ENCODE results near the gene RPS4Y2. TPM values are rescaled to one million over a fixed set of nuclear protein-coding genes. Genes with fewer than 3 reads are reported as not detected.

RPS4Y2 gene
- total and polyA plus RNA-seq, 2 donors (not counting 3 experiments of a cell fraction or from before 2014, with no cell fraction given) = not detected

DNA sequence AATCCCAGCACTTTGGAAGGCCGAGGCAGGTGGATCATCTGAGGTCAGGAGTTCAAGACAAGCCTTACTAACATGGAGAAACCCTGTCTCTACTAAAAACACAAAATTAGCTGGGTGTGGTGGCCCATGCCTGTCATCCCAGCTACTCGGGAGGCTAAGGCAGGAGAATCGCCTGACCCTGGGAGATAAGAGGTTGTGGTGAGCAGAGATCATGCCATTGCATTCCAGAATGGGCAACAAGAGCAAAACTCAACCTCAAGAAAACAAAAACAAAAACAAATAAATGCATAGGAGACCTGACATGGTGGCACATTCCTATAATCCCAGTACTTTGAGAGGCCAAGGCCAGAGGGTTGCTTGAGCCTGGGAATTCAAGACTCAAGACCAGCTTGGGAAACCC lies 16.1 kb upstream of the RPS4Y2 start:
- no TSS peak for BruUV-seq (replicated peaks)
- Histone ChIP-seq H3K27me3 (ENCODE audit: control insufficient read depth in 2 of 2, insufficient read depth in 2 of 2, low read length in 2 of 2) (no peaks in the 10 kb centered on the region), H3K9me3 (replicated peaks; ENCODE audit: control insufficient read depth, insufficient read depth, low read length) (no peaks in the 10 kb centered on the region), H3K36me3 (ENCODE audit: control insufficient read depth in 2 of 2, extremely low read depth in 1 of 2, insufficient read depth in 2 of 2, low read length in 2 of 2) (no peaks in the 10 kb centered on the region), H3K4me2 (ENCODE audit: insufficient read depth, low read length) (no peak overlapping the region), H2AFZ (ENCODE audit: low read depth, low read length) (no peak overlapping the region), H3K27ac (ENCODE audit: insufficient read depth, low read depth, low read length) (no peak overlapping the region), H3K9ac (replicated peaks; ENCODE audit: extremely low read depth, insufficient read depth, low read length) (no peak overlapping the region), H3K4me1 (ENCODE audit: control insufficient read depth, extremely low read depth, insufficient read depth, low read length) (no peaks in the 10 kb centered on the region), H3K9me1 (replicated peaks; ENCODE audit: control insufficient read depth, extremely low read depth, insufficient read depth, low read length) (no peaks in the 10 kb centered on the region), H3K4me3 (replicated peaks in 1 of 3; ENCODE audit: insufficient read depth in 1 of 3, low read depth in 1 of 3, low read length in 3 of 3) (no peak overlapping the region), H4K20me1 (replicated peaks; ENCODE audit: control insufficient read depth, extremely low read depth, insufficient read depth, low read length) (no peaks in the 10 kb centered on the region), H3K79me2 (ENCODE audit: control insufficient read depth, insufficient read depth, low read length) (no peaks in the 10 kb centered on the region)
- DNase-seq (ENCODE audit: low read depth, low spot score) (no peak), FAIRE-seq (no peak)
- POLR2A ChIA-PET = no interaction called here
- CTCF ChIA-PET = no interaction called here
- dilution Hi-C loops (cut with MboI; ENCODE audit: extremely low pct_ligation_motif_present, low sequenced_read_pairs) = no loop called here
- TF ChIP-seq JUN (IDR thresholded peaks at IDR 0.05; ENCODE audit: borderline replicate concordance, insufficient read depth, insufficient read length, low read depth) (no peak), MYC (IDR thresholded peaks at IDR 0.05; ENCODE audit: low read depth, low read length) (no peak), POLR2AphosphoS5 (IDR thresholded peaks at IDR 0.05; ENCODE audit: insufficient read depth, low read depth, low read length) (no peak), POLR2A (IDR thresholded peaks at IDR 0.05; ENCODE audit: low read depth, low read length) (no peak), FOS (IDR thresholded peaks at IDR 0.05; ENCODE audit: borderline replicate concordance, insufficient read depth, low read length) (no peak), EZH2 (IDR thresholded peaks at IDR 0.05; ENCODE audit: borderline replicate concordance, low read depth, low read length, severe bottlenecking) (no peak), CTCF (IDR thresholded peaks at IDR 0.05; ENCODE audit: extremely low read depth in 1 of 2, insufficient read depth in 1 of 2, low read depth in 1 of 2, low read length in 2 of 2) (no peak), GATA2 (IDR thresholded peaks at IDR 0.05; ENCODE audit: insufficient read depth, insufficient read length, low read depth, low read length) (no peak), MAX (IDR thresholded peaks at IDR 0.05; ENCODE audit: insufficient read depth, insufficient read length) (no peak)
- intact Hi-C loops (cut with micrococcal nuclease) = no loop called here
